H1 (cell line): ENCODE results near the gene ADH4.

Source experiments
- RNF2 ChIP-seq: fragments of 200-900, 300-1000 bp; sonication (generic); IDR thresholded peaks from 2 replicates; pipeline ENCODE4 v1.7.1; 2016; ENCODE audit warnings: borderline replicate concordance, low read depth, mild to moderate bottlenecking, antibody characterized with exemption, low read length; ENCODE audit not compliant: poor library complexity, severe bottlenecking; ENCODE audit errors: missing control alignments
- SP1 ChIP-seq: IDR thresholded peaks from 2 replicates; pipeline ENCODE4 v1.6.1; 2011; ENCODE audit warnings: low read depth, low read length

GRCh38 chr4:99074816-99075215 lies 69.3 kb downstream of the ADH4 start:
- TF ChIP-seq RNF2 (no peak), SP1 (no peak)
